ENCODE results near the gene PPP2R2D.
"Not testable (repeated sequence)": the region's sequence is repeated elsewhere in the genome, so short reads cannot be mapped to it uniquely, and the experiment has no call there.

PPP2R2D gene

GRCh38 chr10:131977323-131978096, 76.7 kb downstream of the PPP2R2D start:
- DNase-seq (ENCODE audit: low read depth in 2 of 2), result no peak

GRCh38 chr10:131978366-131978765, 77.6 kb downstream of the PPP2R2D start:
- DNase-seq (ENCODE audit: low read depth in 2 of 2), result no peak

DNA sequence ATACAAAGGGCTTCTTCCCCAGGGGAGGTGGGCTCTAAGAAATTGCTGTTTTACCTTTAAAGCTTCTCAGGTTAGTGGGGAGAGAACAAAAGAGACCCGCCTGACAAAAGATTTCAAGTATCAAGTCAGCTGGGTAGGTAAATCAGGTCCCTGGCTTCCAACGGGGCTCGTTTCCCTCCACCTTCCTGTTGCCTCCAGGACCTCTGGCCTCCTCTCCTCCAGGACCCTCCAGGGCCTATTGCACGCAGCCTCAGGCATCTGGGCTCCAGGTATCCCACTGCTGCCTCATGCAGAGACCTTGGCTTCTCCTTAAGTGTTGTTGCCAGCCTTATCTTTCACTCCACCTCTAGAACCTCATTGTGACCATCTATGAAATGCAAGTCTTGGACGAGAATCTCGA, 78.0 kb downstream of the PPP2R2D start:
- DNase-seq (ENCODE audit: low read depth in 2 of 2), result no peak

DNA sequence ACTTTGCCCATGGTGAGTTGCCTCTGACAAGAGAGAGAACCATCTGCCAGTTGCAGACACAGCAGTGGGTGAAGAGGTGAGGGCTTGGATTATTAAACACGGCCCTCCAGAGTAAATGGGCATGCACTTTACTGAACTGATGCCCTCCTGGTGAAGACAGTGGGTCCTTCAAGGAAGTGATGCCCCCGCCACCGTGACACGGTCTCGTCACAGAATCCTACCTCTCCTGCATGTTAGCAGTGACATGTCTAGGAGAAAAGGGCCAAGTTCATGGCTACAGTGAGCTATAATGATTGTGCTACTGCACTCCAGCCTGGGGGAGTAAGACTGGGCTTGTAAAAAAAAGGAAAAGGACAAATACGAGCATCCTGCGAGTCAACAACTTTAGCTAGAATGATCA, 78.5 kb downstream of the PPP2R2D start:
- DNase-seq (ENCODE audit: low read depth in 2 of 2), result no peak

- DNase-seq (ENCODE audit: low read depth in 2 of 2), result no peak
These were observed 79.0 kb downstream of the PPP2R2D start for GRCh38 chr10:131979821-131980270.

GRCh38 chr10:131980321-131980720, 79.5 kb downstream of the PPP2R2D start:
- DNase-seq (ENCODE audit: low read depth in 2 of 2), result no peak

GRCh38 chr10:131980761-131981428, 80.1 kb downstream of the PPP2R2D start:
- DNase-seq (ENCODE audit: low read depth in 2 of 2), result no peak

- peak; percentile 88 to 89 for DNase-seq (ENCODE audit: low read depth in 2 of 2)
These were observed 80.8 kb downstream of the PPP2R2D start, which contains the start of gene BNIP3 for GRCh38 chr10:131981429-131982184. TSS of gene BNIP3 (minus strand) at chr10:131981923. CDS start at chr10:131981806, 117 bp downstream.

- DNase-seq (ENCODE audit: low read depth in 2 of 2), result no peak
These were observed 81.5 kb downstream of the PPP2R2D start for GRCh38 chr10:131982185-131982756.

GRCh38 chr10:131982796-131983195, 82.0 kb downstream of the PPP2R2D start:
- DNase-seq (ENCODE audit: low read depth in 2 of 2), result no peak

GRCh38 chr10:131983780-131984179, 83.0 kb downstream of the PPP2R2D start:
- no peak for DNase-seq (ENCODE audit: low read depth in 2 of 2)

GRCh38 chr10:131986851-131987250, 86.0 kb downstream of the PPP2R2D start:
- not testable (repeated sequence) for DNase-seq (ENCODE audit: low read depth in 2 of 2)

- not testable (repeated sequence) for DNase-seq (ENCODE audit: low read depth in 2 of 2)
These were observed 86.5 kb downstream of the PPP2R2D start for GRCh38 chr10:131987301-131987700.

DNA sequence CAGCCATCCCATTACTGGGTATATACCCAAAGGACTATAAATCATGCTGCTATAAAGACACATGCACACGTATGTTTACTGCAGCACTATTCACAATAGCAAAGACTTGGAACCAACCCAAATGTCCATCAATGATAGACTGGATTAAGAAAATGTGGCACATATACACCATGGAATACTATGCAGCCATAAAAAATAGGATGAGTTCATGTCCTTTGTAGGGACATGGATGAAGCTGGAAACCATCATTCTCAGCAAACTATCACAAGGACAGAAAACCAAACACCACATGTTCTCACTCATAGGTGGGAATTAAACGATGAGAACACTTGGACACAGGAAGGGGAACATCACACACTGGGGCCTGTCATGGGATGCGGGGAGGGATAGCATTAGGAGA, 87.0 kb downstream of the PPP2R2D start:
- DNase-seq (ENCODE audit: low read depth in 2 of 2), result not testable (repeated sequence)

DNA sequence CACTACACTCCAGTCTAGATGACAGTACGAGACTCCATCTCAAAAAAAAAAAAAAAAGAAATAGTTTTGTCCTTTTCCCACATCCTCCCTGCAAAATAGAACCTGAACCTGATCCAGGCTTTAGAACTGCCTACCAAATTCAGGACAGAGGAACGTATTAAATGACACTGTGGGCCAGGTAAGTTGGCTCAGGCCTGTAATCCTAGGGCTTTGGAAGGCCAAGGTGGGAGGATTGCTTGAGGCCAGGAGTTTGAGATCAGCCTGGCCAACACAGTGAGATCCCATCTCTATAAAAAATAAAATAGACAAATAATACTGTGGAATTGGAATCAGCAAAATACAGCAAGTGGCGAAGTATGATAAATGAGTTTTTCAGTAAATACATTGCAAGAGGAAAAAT, 90.9 kb downstream of the PPP2R2D start:
- no peak for DNase-seq (ENCODE audit: low read depth in 2 of 2)

DNA sequence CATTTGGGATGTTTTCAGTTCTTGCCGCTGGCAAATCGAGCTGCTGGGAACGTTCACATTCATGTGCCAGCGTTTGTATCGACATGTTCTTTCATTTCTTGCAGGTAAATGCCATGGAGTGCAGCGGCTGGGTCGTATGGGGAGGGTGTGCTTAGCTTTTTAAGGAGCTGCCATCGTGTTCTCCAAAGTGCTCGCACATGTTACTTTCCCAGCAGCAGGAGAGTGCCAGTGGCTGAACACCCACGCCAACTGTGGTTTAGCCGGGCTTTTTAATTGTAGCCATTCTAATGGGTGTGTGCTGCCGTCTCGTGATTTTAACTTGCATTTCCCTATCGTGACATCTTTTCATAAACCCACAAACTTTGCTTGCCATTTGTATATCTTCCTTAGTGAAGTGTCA, 92.5 kb downstream of the PPP2R2D start:
- DNase-seq (ENCODE audit: low read depth in 2 of 2), result no peak

- DNase-seq (ENCODE audit: low read depth in 2 of 2), result no peak
These were observed 93.6 kb downstream of the PPP2R2D start for GRCh38 chr10:131994435-131994834.

DNA sequence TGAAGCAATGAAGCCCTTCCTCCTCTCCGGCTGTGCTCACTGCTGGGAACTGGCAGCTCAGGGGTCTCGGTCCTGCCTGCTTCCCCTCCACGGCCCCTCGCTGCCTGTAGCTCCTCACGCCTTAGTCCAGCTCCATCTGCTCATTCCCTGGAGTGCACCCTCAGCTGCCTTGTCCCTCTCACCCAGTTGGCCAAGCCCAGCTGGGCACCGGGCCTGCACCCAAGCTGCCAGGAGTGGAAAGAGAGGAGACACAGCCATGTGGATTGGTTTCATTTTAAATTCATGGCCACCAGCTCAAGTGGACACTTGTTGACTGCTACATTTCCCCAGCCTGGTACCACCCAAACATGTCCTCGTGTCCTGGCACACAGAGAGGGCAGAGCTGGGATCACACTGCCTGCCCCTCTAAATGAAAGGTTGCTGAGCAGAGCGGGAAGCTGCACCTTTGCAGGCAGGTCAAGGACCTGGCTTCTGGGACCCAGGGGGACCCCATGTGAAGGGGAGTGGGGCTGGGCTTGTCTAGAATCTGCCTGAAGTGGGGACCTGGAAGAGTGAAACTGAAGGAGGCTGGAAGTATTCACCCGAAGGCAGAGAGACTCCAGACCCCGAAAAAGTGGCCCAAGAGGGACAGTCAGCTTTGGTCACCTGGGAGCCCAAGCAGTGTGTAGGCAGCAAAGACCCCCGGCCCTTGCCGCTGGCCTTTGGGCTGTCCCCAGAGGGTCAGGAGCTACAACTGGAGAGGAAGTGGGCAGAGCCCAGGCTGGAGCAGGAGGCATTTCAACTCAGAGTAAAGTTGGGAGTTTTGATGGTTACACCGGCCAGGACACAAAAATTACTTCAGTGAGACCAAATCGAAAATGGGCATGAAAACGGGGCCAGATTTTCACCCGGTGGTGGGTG, 95.9 kb downstream of the PPP2R2D start:
- DNase-seq (ENCODE audit: low read depth in 2 of 2), result no peak

DNA sequence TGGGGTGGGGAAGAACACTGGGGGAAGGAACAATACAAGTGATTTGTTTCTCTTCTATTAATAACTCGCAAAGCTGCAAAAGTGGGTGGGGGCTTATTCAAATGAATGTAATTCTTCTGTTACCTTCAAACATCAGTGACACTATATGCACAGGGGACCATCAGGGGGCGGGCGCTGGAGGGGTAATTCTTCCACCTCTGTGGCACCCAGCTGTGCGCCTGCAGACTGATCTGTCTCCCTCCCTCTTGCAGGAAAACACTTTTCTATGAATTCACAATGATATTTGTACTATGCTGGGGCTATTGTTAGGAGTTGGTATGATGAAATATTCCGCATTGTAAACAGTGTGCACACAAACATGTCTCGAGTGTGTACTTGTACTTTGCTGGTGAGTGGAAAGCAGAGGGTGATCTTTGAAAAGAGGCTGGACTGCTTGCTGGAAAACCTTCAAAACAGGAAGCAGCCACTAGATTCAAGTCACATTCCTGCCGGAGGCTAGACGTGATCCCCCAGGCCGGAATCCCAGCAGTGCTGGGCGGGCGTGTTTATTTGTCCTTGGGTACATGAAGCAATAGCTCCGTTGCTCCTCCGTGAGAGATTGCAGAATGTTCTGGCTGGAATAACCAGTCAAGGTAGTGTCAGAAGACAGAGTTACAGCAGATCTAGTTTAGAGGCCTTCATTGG, 96.7 kb downstream of the PPP2R2D start:
- DNase-seq (ENCODE audit: low read depth in 2 of 2), result no peak
